Neural crest cell (in vitro differentiated cells): Measurements from ENCODE around the gene STXBP4. TPM values are rescaled to one million over a fixed set of nuclear protein-coding genes. Genes with fewer than 3 reads are reported as not detected.
A peak's percentile ranks its signal among the peaks of the same experiment; 100 is the strongest.

Experiments used
- DNase-seq: peaks from one replicate; pipeline ENCODE4 v3.0.0; 2021; ENCODE audit warnings: low read depth, mixed read lengths, low spot score
- H3K27ac Mint-ChIP-seq: one replicate; pipeline ENCODE4 v1.8.0; 2021; ENCODE audit warnings: mild to moderate bottlenecking, mixed read lengths; ENCODE audit not compliant: unreplicated experiment
- H3K27me3 Mint-ChIP-seq: 2 replicates; pipeline ENCODE4 v1.8.0; 2021; ENCODE audit warnings: low read depth, mild to moderate bottlenecking, mixed read lengths
- H3K36me3 Mint-ChIP-seq: 2 replicates; pipeline ENCODE4 v1.8.0; 2021; ENCODE audit warnings: low read depth, mild to moderate bottlenecking, mixed read lengths
- H3K4me1 Mint-ChIP-seq: 2 replicates; pipeline ENCODE4 v1.8.0; 2021; ENCODE audit warnings: mixed read lengths
- H3K4me3 Mint-ChIP-seq: one replicate; pipeline ENCODE4 v1.8.0; 2021; ENCODE audit warnings: mild to moderate bottlenecking, mixed read lengths
- H3K9me3 Mint-ChIP-seq: 2 replicates; pipeline ENCODE4 v1.8.0; 2021; ENCODE audit warnings: mixed read lengths
- total RNA-seq: library from RNA; stranded (reverse); gene quantifications from 2 replicates; pipeline ENCODE4 v1.2.1, GENCODE V29; 2021
- TF ChIP-seq, protein P1 (sequence below): fragments of 200-600 bp; sonication (generic); conservative IDR thresholded peaks from 2 replicates; pipeline ENCODE4 v1.5.0; 2021; ENCODE audit warnings: antibody characterized with exemption, mild to moderate bottlenecking

STXBP4 gene
- total RNA-seq, 1 donor from 2014 or later: 32.7 TPM

- Mint-ChIP-seq H3K9me3 (no peaks in the 10 kb centered on the region), H3K27me3 (no peaks in the 10 kb centered on the region)
These were observed 35.9 kb downstream of the STXBP4 start for GRCh38 chr17:55004484-55004883.

DNA sequence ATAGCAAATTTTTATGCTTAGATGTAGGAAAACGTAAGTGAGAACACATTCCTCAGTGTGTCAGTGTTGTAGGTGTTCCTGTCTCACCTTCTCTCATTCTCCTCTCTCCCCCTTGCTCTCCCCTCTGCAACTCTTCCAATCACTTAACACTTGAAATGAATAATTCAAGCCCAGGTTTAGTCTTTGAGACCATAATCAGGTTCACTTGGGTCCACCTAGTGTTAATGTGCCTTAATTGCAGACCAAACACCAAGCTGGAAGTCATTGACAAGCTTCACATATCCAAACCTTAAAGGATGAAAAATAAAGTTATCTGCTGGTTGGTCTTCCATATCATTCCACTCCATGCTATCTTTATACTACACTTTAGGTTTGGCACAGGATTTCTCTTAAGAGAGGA lies 37.0 kb downstream of the STXBP4 start:
- H3K27me3 Mint-ChIP-seq: no peaks in the 10 kb centered on the region
- H3K4me1 Mint-ChIP-seq: no peaks in the 10 kb centered on the region
- H3K27ac Mint-ChIP-seq: no peak overlapping the region
- no peaks in the 10 kb centered on the region for H3K9me3 Mint-ChIP-seq
- DNase-seq: no peak
- H3K36me3 Mint-ChIP-seq: peaks cover 9% of the 10 kb centered on the region
- no peak overlapping the region for H3K4me3 Mint-ChIP-seq
- TF ChIP-seq, protein P1, sequence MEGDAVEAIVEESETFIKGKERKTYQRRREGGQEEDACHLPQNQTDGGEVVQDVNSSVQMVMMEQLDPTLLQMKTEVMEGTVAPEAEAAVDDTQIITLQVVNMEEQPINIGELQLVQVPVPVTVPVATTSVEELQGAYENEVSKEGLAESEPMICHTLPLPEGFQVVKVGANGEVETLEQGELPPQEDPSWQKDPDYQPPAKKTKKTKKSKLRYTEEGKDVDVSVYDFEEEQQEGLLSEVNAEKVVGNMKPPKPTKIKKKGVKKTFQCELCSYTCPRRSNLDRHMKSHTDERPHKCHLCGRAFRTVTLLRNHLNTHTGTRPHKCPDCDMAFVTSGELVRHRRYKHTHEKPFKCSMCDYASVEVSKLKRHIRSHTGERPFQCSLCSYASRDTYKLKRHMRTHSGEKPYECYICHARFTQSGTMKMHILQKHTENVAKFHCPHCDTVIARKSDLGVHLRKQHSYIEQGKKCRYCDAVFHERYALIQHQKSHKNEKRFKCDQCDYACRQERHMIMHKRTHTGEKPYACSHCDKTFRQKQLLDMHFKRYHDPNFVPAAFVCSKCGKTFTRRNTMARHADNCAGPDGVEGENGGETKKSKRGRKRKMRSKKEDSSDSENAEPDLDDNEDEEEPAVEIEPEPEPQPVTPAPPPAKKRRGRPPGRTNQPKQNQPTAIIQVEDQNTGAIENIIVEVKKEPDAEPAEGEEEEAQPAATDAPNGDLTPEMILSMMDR: peak; percentile 55

More at GRCh38 chr17:55004484-55004883, 35.9 kb downstream of the STXBP4 start:
- no peak for DNase-seq
- Mint-ChIP-seq H3K4me1 (no peaks in the 10 kb centered on the region), H3K36me3 (peaks cover 9% of the 10 kb centered on the region), H3K4me3 (no peak overlapping the region), H3K27ac (no peak overlapping the region)
- TF ChIP-seq, protein P1: no peak

- Mint-ChIP-seq H3K27me3 (no peaks in the 10 kb centered on the region), H3K4me3 (no peak overlapping the region)
These were observed 55.1 kb downstream of the STXBP4 start for GRCh38 chr17:55023626-55024025.

GRCh38 chr17:55037828-55038227 lies 69.3 kb downstream of the STXBP4 start:
- no peaks in the 10 kb centered on the region for H3K27me3 Mint-ChIP-seq
- no peak overlapping the region for H3K27ac Mint-ChIP-seq
- peaks cover 6% of the 10 kb centered on the region for H3K36me3 Mint-ChIP-seq
- H3K4me3 Mint-ChIP-seq: no peak overlapping the region
- TF ChIP-seq, protein P1: no peak
- no peak for DNase-seq
- no peaks in the 10 kb centered on the region for H3K9me3 Mint-ChIP-seq
- H3K4me1 Mint-ChIP-seq: peaks cover 23% of the 10 kb centered on the region

More at GRCh38 chr17:55023626-55024025, 55.1 kb downstream of the STXBP4 start:
- TF ChIP-seq, protein P1: no peak
- Mint-ChIP-seq H3K9me3 (no peaks in the 10 kb centered on the region), H3K36me3 (peaks cover 10% of the 10 kb centered on the region), H3K4me1 (no peaks in the 10 kb centered on the region), H3K27ac (no peak overlapping the region)
- no peak for DNase-seq

DNA sequence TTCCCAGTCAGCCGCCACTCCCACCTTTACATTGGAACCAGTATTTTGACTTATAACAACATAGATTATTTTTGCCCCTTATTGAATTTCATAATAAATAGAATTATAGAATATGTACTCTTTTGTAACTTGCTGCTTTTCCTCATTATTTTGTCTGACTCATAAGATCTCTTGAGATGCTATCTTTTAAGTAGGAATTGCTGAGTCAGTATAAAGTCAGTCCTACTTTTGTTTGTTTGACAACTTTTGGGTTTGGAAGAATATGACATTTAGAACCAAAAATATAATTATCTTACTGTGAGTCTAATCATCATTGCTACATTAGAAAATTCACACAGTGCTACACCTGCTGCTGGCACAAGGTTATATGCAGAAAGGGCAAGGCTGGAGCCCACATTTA lies 69.7 kb downstream of the STXBP4 start:
- Mint-ChIP-seq H3K4me3 (no peak overlapping the region), H3K36me3 (peaks cover 6% of the 10 kb centered on the region), H3K9me3 (no peaks in the 10 kb centered on the region), H3K4me1 (peaks cover 23% of the 10 kb centered on the region), H3K27me3 (no peaks in the 10 kb centered on the region), H3K27ac (no peak overlapping the region)
- no peak for DNase-seq
- TF ChIP-seq, protein P1: no peak

DNA sequence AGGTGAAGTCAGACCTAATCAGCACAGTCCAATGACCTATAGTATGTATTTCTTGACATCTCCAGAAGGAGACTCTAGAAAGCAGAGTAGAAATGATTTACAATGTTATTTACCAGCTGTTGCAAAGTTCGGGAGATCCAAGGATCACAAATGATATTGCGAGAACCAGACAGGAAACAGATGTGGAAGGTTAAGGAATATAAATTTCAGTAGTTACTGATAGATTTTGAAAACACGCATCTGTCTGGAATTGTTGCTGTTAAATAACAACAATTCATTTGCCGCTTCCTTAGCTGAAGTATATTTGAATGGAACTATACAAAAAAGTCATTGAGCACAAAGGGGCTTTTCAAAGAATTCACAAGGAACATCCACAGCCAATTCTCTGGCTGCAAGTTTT lies 72.0 kb downstream of the STXBP4 start:
- Mint-ChIP-seq H3K4me1 (peaks cover 23% of the 10 kb centered on the region), H3K9me3 (no peaks in the 10 kb centered on the region), H3K36me3 (peaks cover 9% of the 10 kb centered on the region), H3K27me3 (no peaks in the 10 kb centered on the region), H3K27ac (no peak overlapping the region), H3K4me3 (no peak overlapping the region)
- TF ChIP-seq, protein P1: no peak
- DNase-seq: no peak
